GM19468 (cell line): ENCODE measurements around the gene SCYL2.

Experiments
- ATAC-seq: cut with Tn5 transposase; IDR thresholded peaks from one replicate; pipeline ENCODE4 v1.9.1; 2021; ENCODE audit warnings: mild to moderate bottlenecking, moderate library complexity, moderate number of reproducible peaks; ENCODE audit not compliant: unreplicated experiment; ENCODE audit errors: extremely low read depth

Gene SCYL2

GRCh38 chr12:100364324-100364723 lies 97.3 kb downstream of the SCYL2 start:
- no peak for ATAC-seq

GRCh38 chr12:100365411-100365810 lies 98.4 kb downstream of the SCYL2 start:
- no peak for ATAC-seq

- no peak for ATAC-seq
These were observed 101.1 kb downstream of the SCYL2 start for GRCh38 chr12:100368066-100368465.

GRCh38 chr12:100371146-100371545 lies 104.2 kb downstream of the SCYL2 start:
- ATAC-seq = no peak

GRCh38 chr12:100372853-100373640 lies 106.1 kb downstream of the SCYL2 start:
- no peak for ATAC-seq

GRCh38 chr12:100375038-100375735 lies 108.2 kb downstream of the SCYL2 start:
- no peak for ATAC-seq

GRCh38 chr12:100376161-100376560 lies 109.2 kb downstream of the SCYL2 start:
- ATAC-seq = no peak

GRCh38 chr12:100381379-100381778 lies 114.4 kb downstream of the SCYL2 start:
- ATAC-seq = no peak

- no peak for ATAC-seq
These were observed 115.4 kb downstream of the SCYL2 start for GRCh38 chr12:100382338-100382737.

- ATAC-seq = no peak
These were observed 116.9 kb downstream of the SCYL2 start for GRCh38 chr12:100383586-100384558.

- no peak for ATAC-seq
These were observed 117.6 kb downstream of the SCYL2 start for GRCh38 chr12:100384559-100384935.

GRCh38 chr12:100388382-100388781 lies 121.4 kb downstream of the SCYL2 start:
- ATAC-seq = no peak
